HEK293 (cell line): ENCODE results near the gene CCNK.

Source experiments
- ZNF354C ChIP-seq: fragments of 450-650 bp; formaldehyde crosslinking; IDR thresholded peaks from 2 replicates; pipeline ENCODE4 v1.5.1; 2016; ENCODE audit warnings: missing biosample characterization, missing genetic modification characterization, low read depth, borderline replicate concordance
- TF ChIP-seq, protein P1 (sequence below): fragments of 450-650 bp; formaldehyde crosslinking; IDR thresholded peaks from 2 replicates; pipeline ENCODE4 v1.5.1; 2016; ENCODE audit warnings: missing biosample characterization, missing genetic modification characterization, low read depth

DNA sequence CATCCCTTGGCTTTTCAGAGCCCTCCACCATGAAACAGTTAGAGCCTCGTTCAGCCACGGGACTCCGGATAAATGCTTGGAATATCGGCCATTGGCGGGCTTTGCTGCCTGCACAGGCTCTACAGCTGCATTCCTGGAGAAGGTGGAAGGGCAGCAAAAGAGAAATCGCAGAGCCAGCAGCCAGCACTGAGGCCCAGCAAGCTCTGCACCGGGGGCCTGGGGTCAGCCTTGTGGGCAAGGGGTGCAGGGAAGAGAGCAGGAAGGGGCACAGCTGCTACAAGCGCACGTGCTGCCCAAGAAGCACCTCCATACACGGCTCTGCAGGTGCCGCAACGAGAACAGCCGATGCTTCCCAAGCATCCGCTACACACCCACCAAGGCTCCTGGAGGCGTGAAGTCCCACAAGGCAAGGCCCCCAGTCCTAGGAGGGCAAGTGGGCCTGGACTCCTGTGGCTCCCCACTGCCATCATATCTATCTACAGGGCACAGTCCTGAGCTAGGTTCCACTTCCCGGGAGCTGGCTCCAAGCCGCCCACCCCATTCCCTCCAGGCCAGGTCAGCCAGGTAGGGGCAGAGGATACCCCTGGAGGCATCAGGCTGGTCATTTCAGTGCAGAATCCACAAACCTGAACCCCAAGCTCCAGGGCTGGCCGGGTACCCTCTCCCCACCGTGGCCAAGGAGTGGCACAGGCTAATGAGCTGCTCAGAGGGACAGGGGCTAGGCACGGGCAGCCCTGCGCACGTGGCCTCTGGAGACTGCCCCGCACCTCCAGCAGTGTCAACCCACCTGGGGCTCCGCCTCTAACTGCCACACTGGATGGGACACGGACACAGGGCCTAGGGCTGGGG is 40.2 kb downstream of the CCNK start:
- TF ChIP-seq, protein P1, sequence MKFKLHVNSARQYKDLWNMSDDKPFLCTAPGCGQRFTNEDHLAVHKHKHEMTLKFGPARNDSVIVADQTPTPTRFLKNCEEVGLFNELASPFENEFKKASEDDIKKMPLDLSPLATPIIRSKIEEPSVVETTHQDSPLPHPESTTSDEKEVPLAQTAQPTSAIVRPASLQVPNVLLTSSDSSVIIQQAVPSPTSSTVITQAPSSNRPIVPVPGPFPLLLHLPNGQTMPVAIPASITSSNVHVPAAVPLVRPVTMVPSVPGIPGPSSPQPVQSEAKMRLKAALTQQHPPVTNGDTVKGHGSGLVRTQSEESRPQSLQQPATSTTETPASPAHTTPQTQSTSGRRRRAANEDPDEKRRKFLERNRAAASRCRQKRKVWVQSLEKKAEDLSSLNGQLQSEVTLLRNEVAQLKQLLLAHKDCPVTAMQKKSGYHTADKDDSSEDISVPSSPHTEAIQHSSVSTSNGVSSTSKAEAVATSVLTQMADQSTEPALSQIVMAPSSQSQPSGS (tag by site-specific recombination): no peak
- no peak for TF ChIP-seq ZNF354C (tag by site-specific recombination)
